ENCODE data around the gene RNF123.

GRCh38 chr3:49733551-49733950 is 44.2 kb downstream of the RNF123 start:
- TF ChIP-seq CTCF (conservative IDR thresholded peaks at IDR 0.05) (no peak), EZH2 (IDR thresholded peaks at IDR 0.05; ENCODE audit: low read depth) (no peak)
